H1 (cell line): ENCODE measurements around the gene PRPF40B. TPM values are rescaled to one million over a fixed set of nuclear protein-coding genes. Genes with fewer than 3 reads are reported as not detected.

Experiments used
- CTCF ChIA-PET: fragments of 300-600 bp; sonication (Branson Sonifier 250); formaldehyde crosslinking; loops from one replicate; lab custom pipeline; 2021; ENCODE audit not compliant: partially characterized antibody; lab: Charles Lee
- POLR2A ChIA-PET: fragments of 300-600 bp; sonication (Branson Sonifier 250); formaldehyde crosslinking; loops from one replicate; lab custom pipeline; 2021; ENCODE audit warnings: inconsistent platforms; ENCODE audit not compliant: partially characterized antibody; lab: Charles Lee
- DNase-seq, 2 experiments: peaks; one replicate each; pipeline versions ENCODE4 v3.0.0 to v3.0.0-alpha.2; 2010 to 2022; ENCODE audit warnings: low spot score in 2 of 2, low read depth in 1 of 2, mixed read lengths in 1 of 2
- FAIRE-seq: peaks from 2 replicates; lab custom pipeline; 2011; peaks lifted over from hg19 to GRCh38; lab: Jason Lieb, UNC
- H2AFZ ChIP-seq: 2 replicates; pipeline ENCODE4 v1.8.1; 2012; ENCODE audit warnings: low read length, inconsistent platforms
- H2AK5ac ChIP-seq: 2 replicates; pipeline ENCODE4 v1.6.1; 2013; ENCODE audit warnings: low read depth, low read length
- H2BK120ac ChIP-seq: replicated peaks from 2 replicates; pipeline ENCODE3; 2013; ENCODE audit warnings: low read depth, low read length, inconsistent platforms
- H2BK12ac ChIP-seq: 2 replicates; pipeline ENCODE4 v1.6.1; 2013; ENCODE audit warnings: low read depth, low read length
- H2BK15ac ChIP-seq: 2 replicates; pipeline ENCODE4 v1.6.1; 2013; ENCODE audit warnings: low read length
- H2BK20ac ChIP-seq: 2 replicates; pipeline ENCODE4 v1.6.1; 2013; ENCODE audit warnings: low read length
- H2BK5ac ChIP-seq: 2 replicates; pipeline ENCODE4 v1.6.1; 2013; ENCODE audit warnings: low read depth, low read length
- H3K14ac ChIP-seq: 2 replicates; pipeline ENCODE4 v1.6.1; 2013; ENCODE audit warnings: inconsistent platforms; ENCODE audit not compliant: insufficient read length
- H3K18ac ChIP-seq: 2 replicates; pipeline ENCODE4 v1.6.1; 2013; ENCODE audit warnings: low read length; ENCODE audit errors: extremely low read depth
- H3K23ac ChIP-seq: 2 replicates; pipeline ENCODE4 v1.6.1; 2013; ENCODE audit warnings: inconsistent platforms; ENCODE audit not compliant: insufficient read length
- H3K23me2 ChIP-seq: 2 replicates; pipeline ENCODE4 v1.6.1; 2013; ENCODE audit warnings: low read depth, low read length
- H3K27ac ChIP-seq: 2 replicates; pipeline ENCODE4 v1.6.1; 2011; ENCODE audit warnings: low read depth, low read length, inconsistent platforms
- H3K27me3 ChIP-seq, 4 experiments: replicated peaks in 1 of 4; 1 replicate in 1 of 4; 2 replicates in 3 of 4; pipeline versions ENCODE4 v1.6.1 to v1.8.1; 2011 to 2013; ENCODE audit warnings: low read length in 3 of 4, mild to moderate bottlenecking in 3 of 4, inconsistent platforms in 2 of 4, mixed read lengths in 2 of 4, moderate library complexity in 1 of 4; ENCODE audit not compliant: control insufficient read depth in 3 of 4, insufficient read depth in 3 of 4; ENCODE audit errors: extremely low read depth in 1 of 4
- H3K36me3 ChIP-seq, 4 experiments: 2 replicates each; pipeline versions ENCODE4 v1.6.1 to v1.8.1; 2011 to 2013; ENCODE audit warnings: mild to moderate bottlenecking in 4 of 4, low read length in 3 of 4, moderate library complexity in 2 of 4, control low read depth in 1 of 4, inconsistent platforms in 1 of 4; ENCODE audit not compliant: insufficient read depth in 4 of 4, control insufficient read depth in 2 of 4
- H3K4ac ChIP-seq: replicated peaks from 2 replicates; pipeline ENCODE3; 2013; ENCODE audit warnings: low read length, low read depth, mixed read lengths, inconsistent platforms; ENCODE audit not compliant: insufficient read length
- H3K4me1 ChIP-seq, 4 experiments: replicated peaks in 1 of 4; 1 replicate in 1 of 4; 2 replicates in 3 of 4; pipeline versions ENCODE4 v1.6.1 to v1.8.1; 2011 to 2013; ENCODE audit warnings: low read length in 3 of 4, inconsistent platforms in 2 of 4, mixed read lengths in 1 of 4; ENCODE audit not compliant: insufficient read depth in 4 of 4, control insufficient read depth in 3 of 4
- H3K4me2 ChIP-seq, 2 experiments: 2 replicates each; pipeline versions ENCODE4 v1.6.1 to v1.8.1; 2011 to 2013; ENCODE audit warnings: low read depth in 2 of 2, low read length in 2 of 2, control low read depth in 1 of 2, inconsistent platforms in 1 of 2, mild to moderate bottlenecking in 1 of 2; ENCODE audit not compliant: insufficient read depth in 1 of 2
- H3K4me3 ChIP-seq, 4 experiments: fragments of 200-600, 300-600 bp in 1 of 4; sonication (generic), shearing (Covaris generic), sonication (Bioruptor Twin) in 1 of 4; 2 replicates each; pipeline versions ENCODE4 v1.5.1 to v1.8.1; 2011 to 2016; ENCODE audit warnings: low read length in 4 of 4, low read depth in 3 of 4, control low read depth in 2 of 4, inconsistent platforms in 2 of 4, mild to moderate bottlenecking in 2 of 4, mixed read lengths in 1 of 4, moderate library complexity in 1 of 4; ENCODE audit not compliant: insufficient read depth in 2 of 4; ENCODE audit errors: extremely low read depth in 1 of 4
- H3K56ac ChIP-seq: replicated peaks from 2 replicates; pipeline ENCODE3; 2013; ENCODE audit warnings: low read depth, mild to moderate bottlenecking, mixed read lengths, low read length, inconsistent platforms; ENCODE audit not compliant: insufficient read length
- H3K79me1 ChIP-seq: 2 replicates; pipeline ENCODE4 v1.6.1; 2013; ENCODE audit warnings: low read depth, low read length, control low read depth
- H3K79me2 ChIP-seq, 2 experiments: 2 replicates each; pipeline versions ENCODE4 v1.6.1 to v1.8.1; 2012 to 2013; ENCODE audit warnings: low read length in 2 of 2, mild to moderate bottlenecking in 2 of 2, inconsistent platforms in 1 of 2; ENCODE audit not compliant: insufficient read depth in 2 of 2, control insufficient read depth in 1 of 2
- H3K9ac ChIP-seq, 4 experiments: replicated peaks in 1 of 4; 1 replicate in 1 of 4; 2 replicates in 3 of 4; pipeline versions ENCODE4 v1.6.1 to v1.8.1; 2011 to 2013; ENCODE audit warnings: low read depth in 3 of 4, low read length in 3 of 4, control low read depth in 2 of 4, mild to moderate bottlenecking in 2 of 4, moderate library complexity in 2 of 4, inconsistent platforms in 1 of 4; ENCODE audit errors: extremely low read depth in 1 of 4
- H3K9me3 ChIP-seq, 2 experiments: 2 replicates each; pipeline versions ENCODE4 v1.6.1 to v1.8.1; 2012 to 2013; ENCODE audit warnings: mild to moderate bottlenecking in 2 of 2, moderate library complexity in 2 of 2, control low read depth in 1 of 2, inconsistent platforms in 1 of 2, low read depth in 1 of 2, low read length in 1 of 2, mixed read lengths in 1 of 2; ENCODE audit not compliant: insufficient read depth in 2 of 2
- H4K20me1 ChIP-seq, 2 experiments: replicated peaks in 1 of 2; 2 replicates each; pipeline versions ENCODE3 to v1.8.1; 2011 to 2013; ENCODE audit warnings: inconsistent platforms in 2 of 2, low read length in 2 of 2, mild to moderate bottlenecking in 1 of 2; ENCODE audit not compliant: insufficient read depth in 2 of 2, control insufficient read depth in 1 of 2
- H4K5ac ChIP-seq: 2 replicates; pipeline ENCODE4 v1.6.1; 2013; ENCODE audit warnings: low read length, low read depth, mixed read lengths, inconsistent platforms; ENCODE audit not compliant: insufficient read length
- H4K8ac ChIP-seq: 2 replicates; pipeline ENCODE4 v1.8.0; 2013; ENCODE audit warnings: mild to moderate bottlenecking, moderate library complexity, low read length, inconsistent platforms; ENCODE audit not compliant: insufficient read depth; ENCODE audit errors: extremely low read depth
- H4K91ac ChIP-seq: replicated peaks from 2 replicates; pipeline ENCODE3; 2013; ENCODE audit warnings: low read length, mixed read lengths, inconsistent platforms; ENCODE audit not compliant: insufficient read length
- GABPA ChIP-seq: IDR thresholded peaks from 2 replicates; pipeline ENCODE4 v1.6.1; 2011; ENCODE audit warnings: mild to moderate bottlenecking, low read length, moderate library complexity, borderline replicate concordance; ENCODE audit not compliant: insufficient read depth
- KDM1A ChIP-seq: fragments of 200-600, 300-600 bp; sonication (generic); IDR thresholded peaks from 2 replicates; pipeline ENCODE4 v1.7.1; 2016; ENCODE audit warnings: mild to moderate bottlenecking, low read length, borderline replicate concordance
- WGBS, 2 experiments: shearing (Covaris generic) in 1 of 2; methylation state at CpG; one replicate each; pipeline versions ENCODE4 v1.1.6 to v1.1.7; 2013 to 2015; ENCODE audit warnings: low lambda C conversion rate in 2 of 2, mixed read lengths in 2 of 2, inconsistent platforms in 1 of 2, low coverage in 1 of 2, missing lambda C conversion rate in 1 of 2; ENCODE audit not compliant: insufficient replicate concordance in 2 of 2, insufficient coverage in 1 of 2, insufficient read length in 1 of 2; ENCODE audit errors: extremely low coverage in 1 of 2, missing lambda C conversion rate in 1 of 2; 5-methylcytosine and 5-hydroxymethylcytosine counted together
- polyA plus RNA-seq, 7 experiments: library from polyadenylated mRNA; depleted of rRNA in 3 of 7; stranded (reverse) in 5 of 7; unstranded in 2 of 7; fragments of >200 nt in 5 of 7; fragments of 200-250 nt in 2 of 7; gene quantifications; 1 replicate in 5 of 7; 2 replicates in 1 of 7; 4 replicates in 1 of 7; pipeline versions ENCODE4 v1.2.1 to v1.2.3, GENCODE V29; 2011 to 2013; ENCODE audit warnings: missing spikeins in 2 of 7, mixed read lengths in 2 of 7
- total RNA-seq: library from RNA; stranded (reverse); fragmentation: NEBNext Ultra II Directional; extraction: Animal tissue kit (Norgen Biotek cat#: 25700); gene quantifications from 2 replicates; pipeline ENCODE4 v1.2.1, GENCODE V29; 2021

Gene PRPF40B
- total and polyA plus RNA-seq, 2 of the 8 experiments (the other 6 are each of a cell fraction or from before 2014, with no cell fraction given), result 14.4 to 24.4 TPM

DNA sequence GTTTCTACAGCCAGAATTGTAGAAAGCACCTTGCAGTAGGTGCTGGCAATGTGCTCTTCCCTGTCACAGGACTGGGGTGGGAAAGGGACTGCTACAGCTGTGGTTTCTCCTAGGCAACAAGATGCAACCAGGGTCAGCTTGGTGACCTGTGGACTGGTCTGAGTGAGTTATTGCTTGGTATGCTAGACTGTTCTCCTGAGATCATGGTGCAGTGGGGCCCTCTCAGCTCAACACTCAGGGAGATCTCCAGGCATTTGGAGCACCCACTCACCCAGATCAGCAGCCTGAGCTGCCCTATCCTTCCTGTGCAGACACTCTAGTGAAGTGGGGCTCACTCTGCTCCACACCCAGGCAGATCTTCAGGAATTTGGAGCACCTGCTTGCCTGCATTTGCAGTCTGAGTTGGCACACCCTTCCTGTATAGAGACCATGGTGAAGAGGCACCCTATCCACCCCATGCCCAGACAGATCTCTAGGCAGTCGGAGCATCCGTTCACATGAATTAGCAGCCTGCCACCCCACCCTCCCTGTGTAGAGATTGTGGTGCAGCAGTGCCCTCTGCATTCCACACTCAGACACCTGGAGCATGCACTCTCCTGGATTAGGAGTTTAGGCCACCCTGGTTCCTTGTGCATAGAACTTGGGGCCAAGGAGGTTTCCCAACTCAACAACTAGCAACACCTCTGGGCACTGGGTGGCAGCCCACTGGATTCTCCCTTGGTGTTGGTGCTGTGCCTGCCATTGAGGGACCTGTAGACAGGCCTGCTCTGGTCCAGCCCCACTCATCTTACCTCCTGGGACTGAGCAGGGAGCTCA, 14.1 kb upstream of the PRPF40B start:
- no peak overlapping the region for H3K4me3 ChIP-seq
- no peaks in the 10 kb centered on the region for H3K79me1 ChIP-seq
- no peak overlapping the region for H3K23ac ChIP-seq
- H3K4me2 ChIP-seq, result no peak overlapping the region
- 92% methylated on average over 2 of the region's 2 CpGs; no CpG with 5 or more reads in 1 of the 2 experiments for whole genome bisulfite sequencing, 2 experiments
- no peak overlapping the region; the same call in 1 of the 2 replicates for H2BK20ac ChIP-seq
- H2BK12ac ChIP-seq, result no peak overlapping the region
- peak overlapping the region; percentile 12 for H4K8ac ChIP-seq
- no peak overlapping the region for H3K18ac ChIP-seq
- H2AFZ ChIP-seq, result no peak overlapping the region
- H3K27ac ChIP-seq, result no peak overlapping the region
- no peak overlapping the region; a peak in 1 of 7 replicates for H3K9ac ChIP-seq
- H2BK5ac ChIP-seq, result no peak overlapping the region
- no peak overlapping the region; the same call in 1 of the 2 replicates for H2AK5ac ChIP-seq
- H2BK15ac ChIP-seq, result no peak overlapping the region
- H3K14ac ChIP-seq, result no peak overlapping the region
- no peaks in the 10 kb centered on the region for H3K36me3 ChIP-seq
- POLR2A ChIA-PET, result interaction anchor here (0.7 to 1.3 kb wide), 2 partner anchors 97 to 242 kb away, joined by 3 read pairs; partner anchors contain the start of gene SPATS2
- H3K27me3 ChIP-seq, result no peaks in the 10 kb centered on the region; a peak in 2 of 7 replicates
- no peak overlapping the region for H3K4ac ChIP-seq
- TF ChIP-seq GABPA (no peak), KDM1A (no peak)
- no peaks in the 10 kb centered on the region for H3K23me2 ChIP-seq
- H4K20me1 ChIP-seq, result no peaks in the 10 kb centered on the region
- no peaks in the 10 kb centered on the region for H3K79me2 ChIP-seq
- CTCF ChIA-PET, result interaction anchor here (0.6 to 3.8 kb wide), 12 partner anchors 9 to 365 kb away, joined by 3 to 14 read pairs (median 3); no protein-coding TSS in a partner anchor
- no peak overlapping the region for H3K56ac ChIP-seq
- no peak overlapping the region for H4K91ac ChIP-seq
- H3K9me3 ChIP-seq, result no peaks in the 10 kb centered on the region
- H2BK120ac ChIP-seq, result no peak overlapping the region
- H4K5ac ChIP-seq, result no peak overlapping the region
- H3K4me1 ChIP-seq, result no peaks in the 10 kb centered on the region
- no peak for FAIRE-seq
- DNase-seq, result no peak
